ENCODE results near the gene FRG2.
"Not testable (repeated sequence)": the region's sequence is repeated elsewhere in the genome, so short reads cannot be mapped to it uniquely, and the experiment has no call there.

The FRG2 gene

DNA sequence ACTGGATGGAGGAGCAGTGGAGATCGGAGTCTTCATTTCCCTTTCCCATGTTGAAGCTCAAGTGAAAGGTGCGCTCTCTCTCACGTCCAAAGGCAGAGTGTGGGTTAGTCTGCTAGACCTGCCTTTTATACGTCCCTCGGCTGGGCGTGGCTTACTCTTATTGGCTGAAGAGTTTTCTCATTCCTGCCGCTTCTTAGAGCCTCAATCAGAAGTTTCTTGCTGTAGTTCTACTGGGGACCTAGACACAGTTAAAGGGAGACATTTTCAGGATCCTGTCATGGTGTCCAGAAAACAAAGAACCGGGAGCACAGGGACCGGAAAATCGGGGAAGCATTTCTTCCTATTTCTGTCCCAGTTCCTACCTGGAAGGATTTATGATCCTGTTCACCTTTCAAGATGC, at the start of gene FRG2:
Gene FRG2 (minus strand): TSS at position 101 of the 400 bp plus-strand sequence. CDS start 52 bp downstream, at position 49.
- not testable (repeated sequence) for FAIRE-seq; DNase-seq (ENCODE audit: insufficient read length, low spot score)

DNA sequence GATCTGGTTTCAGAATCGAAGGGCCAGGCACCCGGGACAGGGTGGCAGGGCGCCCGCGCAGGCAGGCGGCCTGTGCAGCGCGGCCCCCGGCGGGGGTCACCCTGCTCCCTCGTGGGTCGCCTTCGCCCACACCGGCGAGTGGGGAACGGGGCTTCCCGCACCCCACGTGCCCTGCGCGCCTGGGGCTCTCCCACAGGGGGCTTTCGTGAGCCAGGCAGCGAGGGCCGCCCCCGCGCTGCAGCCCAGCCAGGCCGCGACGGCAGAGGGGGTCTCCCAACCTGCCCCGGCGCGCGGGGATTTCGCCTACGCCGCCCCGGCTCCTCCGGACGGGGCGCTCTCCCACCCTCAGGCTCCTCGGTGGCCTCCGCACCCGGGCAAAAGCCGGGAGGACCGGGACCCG, 41.3 kb upstream of the FRG2 start:
- not testable (repeated sequence) for FAIRE-seq; DNase-seq (ENCODE audit: insufficient read length, low spot score)

DNA sequence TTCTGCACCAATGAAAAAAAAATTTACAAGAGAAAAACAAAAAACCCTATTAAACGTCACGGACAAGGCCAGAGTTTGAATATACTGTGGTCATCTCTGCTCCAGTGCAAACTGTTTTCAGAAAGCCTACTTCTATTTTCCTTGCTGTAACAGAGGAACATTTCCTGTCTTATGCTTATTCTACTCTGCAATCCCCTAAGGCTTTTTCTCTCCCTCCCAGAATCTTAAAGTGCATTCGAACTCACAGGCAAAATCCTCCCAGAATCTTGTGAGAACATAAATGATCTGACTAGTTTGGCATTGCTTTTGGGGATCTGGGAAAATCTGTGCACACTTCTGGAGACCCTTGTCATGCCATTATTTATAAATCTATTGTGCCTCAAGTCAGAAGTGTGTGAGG, 37.7 kb upstream of the FRG2 start:
- FAIRE-seq; DNase-seq (ENCODE audit: insufficient read length, low spot score): not testable (repeated sequence)

DNA sequence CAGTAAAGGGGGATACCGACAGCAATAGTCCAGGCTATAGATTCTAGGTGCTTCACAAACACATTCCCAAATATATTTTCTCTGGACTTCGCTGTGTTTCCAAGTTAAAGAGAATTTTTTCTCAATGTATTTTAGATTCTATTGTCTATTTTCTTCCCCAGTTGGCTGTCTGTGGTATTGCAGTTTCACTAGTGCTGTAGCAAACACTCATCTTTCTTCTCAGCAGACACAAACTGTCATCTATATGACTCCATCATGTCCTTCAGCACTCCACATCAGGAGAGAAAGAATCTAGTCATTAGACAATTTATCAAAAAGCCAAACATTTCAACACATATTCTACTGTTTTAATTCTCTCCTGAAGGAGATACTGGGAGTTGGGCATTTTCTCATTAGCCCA, 37.3 kb upstream of the FRG2 start, which contains the start of gene DBET:
Gene DBET (plus strand): TSS at position 161 of the 400 bp plus-strand sequence.
- FAIRE-seq, result not testable (repeated sequence)

DNA sequence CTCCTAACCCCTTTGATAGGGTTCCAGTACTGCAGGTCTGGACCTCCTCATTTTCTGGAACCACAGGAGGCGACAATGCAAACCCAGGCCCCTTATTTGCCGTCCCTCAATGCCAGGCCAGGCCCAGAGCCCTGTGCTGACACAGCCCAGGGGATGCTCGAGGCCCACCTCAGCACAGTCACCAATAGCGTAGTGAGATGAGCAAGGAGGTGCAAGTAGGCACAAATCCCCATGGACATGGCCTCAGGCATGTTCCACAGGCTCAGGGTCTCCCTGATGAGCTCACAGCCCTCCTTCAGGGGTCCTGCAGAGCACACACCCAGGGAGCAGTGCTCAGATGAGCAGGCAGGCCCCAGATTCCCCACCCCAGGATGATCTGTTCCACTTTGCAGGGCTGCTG, 31.9 kb upstream of the FRG2 start:
- not testable (repeated sequence) for FAIRE-seq; DNase-seq (ENCODE audit: insufficient read length, low spot score)

More for the DNA sequence above, 37.3 kb upstream of the FRG2 start, which contains the start of gene DBET:
- not testable (repeated sequence) for DNase-seq (ENCODE audit: insufficient read length, low spot score)

DNA sequence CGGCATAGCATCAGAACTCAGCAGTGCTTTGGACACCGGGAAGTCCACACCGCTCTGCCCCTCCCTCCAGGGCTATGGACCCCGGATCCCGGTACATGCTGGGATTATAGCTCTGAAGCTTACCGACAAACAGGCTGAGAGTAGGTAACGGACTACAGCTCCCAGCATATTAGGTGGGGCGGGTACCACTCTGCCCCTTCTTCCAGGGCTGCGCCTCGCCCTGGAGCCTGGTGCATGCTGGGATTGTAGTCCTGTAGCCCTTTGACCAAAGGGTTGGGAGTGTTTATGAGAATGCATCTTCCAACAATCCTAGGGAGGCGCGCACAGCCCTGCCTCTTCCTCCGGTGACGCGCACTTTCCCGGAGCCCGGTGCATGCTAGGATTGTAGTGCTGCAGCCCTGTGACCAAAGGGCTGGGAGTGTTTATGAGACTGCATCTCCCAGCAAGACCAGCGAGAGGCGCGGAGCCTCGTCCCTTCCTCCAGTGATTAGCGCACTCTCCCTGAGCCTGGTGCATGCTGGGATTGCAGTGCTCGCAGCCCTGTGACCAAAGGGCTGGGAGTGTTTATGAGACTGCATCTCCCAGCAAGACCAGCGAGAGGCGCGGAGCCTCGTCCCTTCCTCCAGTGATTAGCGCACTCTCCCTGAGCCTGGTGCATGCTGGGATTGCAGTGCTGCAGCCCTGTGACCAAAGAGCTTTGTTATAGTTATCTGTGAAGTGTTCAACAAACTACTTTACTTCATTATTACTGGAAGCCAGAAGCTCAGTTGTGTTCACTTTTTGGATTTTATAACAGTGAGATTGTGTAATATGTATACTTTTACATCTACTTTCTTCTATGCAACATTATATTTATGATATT, 22.6 kb upstream of the FRG2 start:
- not testable (repeated sequence) for FAIRE-seq; DNase-seq (ENCODE audit: insufficient read length, low spot score)

DNA sequence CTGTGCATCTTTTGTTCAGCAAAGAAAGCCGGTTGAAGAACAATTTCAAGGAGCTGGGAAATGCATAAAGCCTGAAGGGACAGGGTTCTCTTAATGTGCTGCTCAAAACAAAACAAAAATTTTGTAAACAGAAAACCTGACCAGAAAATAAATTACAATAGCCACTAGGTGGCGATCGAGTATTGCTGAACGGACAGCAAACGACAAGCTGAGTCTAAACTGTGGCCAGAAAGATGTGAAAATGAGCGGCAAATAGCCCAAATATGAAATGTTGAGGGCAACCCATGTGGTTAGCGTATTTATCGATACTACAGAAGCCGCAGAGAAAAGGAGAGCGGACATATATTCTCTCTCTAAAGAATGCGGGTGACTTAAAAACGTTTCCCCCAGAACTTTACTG, 20.6 kb upstream of the FRG2 start:
- not testable (repeated sequence) for FAIRE-seq; DNase-seq (ENCODE audit: insufficient read length, low spot score)

DNA sequence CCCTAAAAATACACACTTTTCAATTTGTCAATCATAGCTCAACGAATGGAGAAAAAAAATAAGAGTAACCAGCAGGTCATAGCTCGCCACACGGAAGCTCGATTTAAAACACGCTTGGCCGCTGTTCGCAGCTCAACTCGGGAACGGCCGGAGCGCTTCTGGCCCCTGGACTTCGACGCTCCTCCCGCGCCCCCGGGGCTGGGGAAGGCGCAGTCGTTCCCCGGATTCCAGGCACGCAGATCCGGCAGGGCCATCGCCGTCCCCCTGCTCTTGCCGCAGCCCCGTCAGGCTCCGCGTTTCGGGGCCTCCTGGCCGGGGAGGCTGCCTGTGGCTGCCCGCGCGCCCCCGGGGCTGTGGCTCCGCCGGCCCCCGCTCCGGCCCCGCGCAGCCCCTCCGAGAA, 13.8 kb upstream of the FRG2 start:
- not testable (repeated sequence) for DNase-seq (ENCODE audit: insufficient read length, low spot score); FAIRE-seq

DNA sequence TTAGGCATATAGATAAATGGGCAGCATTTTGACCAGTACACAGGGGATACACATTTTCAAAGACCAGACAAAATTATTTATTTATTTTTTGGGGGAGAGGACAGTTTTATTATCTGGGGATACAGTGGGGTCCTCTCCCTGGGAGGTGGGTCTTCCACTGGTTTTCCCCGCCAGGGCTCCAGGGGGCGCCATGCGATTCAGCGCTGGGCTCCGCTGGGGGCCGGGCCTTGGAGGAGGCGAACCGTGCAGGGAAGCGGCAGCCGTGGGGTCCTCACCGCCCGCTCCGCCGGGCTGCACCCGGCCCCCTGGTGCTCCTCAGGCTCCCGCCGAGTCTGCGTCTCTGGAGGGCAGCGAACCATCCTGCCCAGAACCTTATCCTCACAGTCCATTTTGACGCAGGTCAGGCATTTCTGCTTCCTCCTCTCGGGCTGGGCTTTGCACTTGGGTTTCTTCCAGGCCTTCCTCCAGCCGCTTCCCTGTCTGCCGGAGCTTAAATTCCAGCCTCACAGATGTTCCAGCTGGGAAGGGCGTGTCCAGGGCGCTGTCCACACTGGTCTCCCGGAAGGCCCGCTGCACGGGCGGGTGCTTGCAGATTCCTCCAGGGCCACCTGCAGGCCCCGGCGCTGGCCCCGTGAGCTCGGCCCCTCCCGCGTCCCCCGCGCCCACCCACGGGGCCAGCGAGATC, 10.8 kb upstream of the FRG2 start:
- DNase-seq (ENCODE audit: insufficient read length, low spot score); FAIRE-seq: not testable (repeated sequence)

DNA sequence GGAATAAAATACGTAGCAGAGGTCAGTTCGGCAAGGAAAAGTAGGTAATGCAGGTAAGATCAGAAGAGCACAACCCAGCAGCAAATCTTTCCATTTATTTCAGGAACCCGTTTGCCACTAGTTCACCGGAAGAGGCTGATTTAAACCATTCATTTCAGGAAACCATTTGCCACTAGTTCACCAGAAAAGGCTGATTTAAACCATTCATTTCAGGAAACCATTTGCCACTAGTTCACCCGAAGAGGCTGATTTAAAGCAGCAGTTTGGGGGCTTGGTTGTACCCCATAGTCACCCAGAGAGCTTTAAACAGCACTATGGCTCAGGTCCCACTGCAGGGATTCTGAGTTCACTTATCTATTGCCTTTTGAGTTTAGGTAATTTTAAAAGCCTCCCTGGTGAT, 4.2 kb upstream of the FRG2 start:
- DNase-seq (ENCODE audit: insufficient read length, low spot score); FAIRE-seq: not testable (repeated sequence)

DNA sequence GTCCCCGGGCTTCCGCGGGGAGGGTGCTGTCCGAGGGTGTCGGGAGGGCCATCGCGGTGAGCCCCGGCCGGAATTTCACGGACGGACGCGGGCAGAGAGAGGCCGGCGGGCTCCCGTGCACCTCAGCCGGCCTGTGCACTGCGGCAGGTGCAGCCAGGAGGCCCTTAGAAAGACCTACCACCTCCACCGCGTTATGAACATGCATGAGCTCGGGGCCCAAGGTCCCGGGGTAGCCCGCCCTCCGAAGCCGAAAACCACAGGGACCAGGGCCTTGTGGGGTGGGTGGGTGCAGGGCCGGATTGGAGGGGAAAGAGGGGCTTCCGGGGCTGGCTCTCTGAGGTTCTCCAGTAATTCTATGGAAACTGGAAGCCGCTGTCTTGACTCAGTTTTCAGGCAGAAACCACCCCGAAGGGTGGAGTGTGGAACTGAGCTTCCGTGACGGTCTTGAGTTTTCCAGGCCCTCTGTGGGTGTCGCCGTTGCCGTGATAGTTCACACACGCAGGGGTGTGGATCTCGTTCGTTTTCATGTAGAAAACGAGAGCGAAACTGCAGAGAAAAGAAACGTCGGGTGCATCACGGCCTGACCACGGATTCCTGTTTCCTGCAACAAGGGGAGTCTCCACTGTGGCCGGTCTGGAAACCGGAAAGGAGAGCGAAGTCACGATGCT, 4.3 kb downstream of the FRG2 start:
- FAIRE-seq; DNase-seq (ENCODE audit: insufficient read length, low spot score): not testable (repeated sequence)

DNA sequence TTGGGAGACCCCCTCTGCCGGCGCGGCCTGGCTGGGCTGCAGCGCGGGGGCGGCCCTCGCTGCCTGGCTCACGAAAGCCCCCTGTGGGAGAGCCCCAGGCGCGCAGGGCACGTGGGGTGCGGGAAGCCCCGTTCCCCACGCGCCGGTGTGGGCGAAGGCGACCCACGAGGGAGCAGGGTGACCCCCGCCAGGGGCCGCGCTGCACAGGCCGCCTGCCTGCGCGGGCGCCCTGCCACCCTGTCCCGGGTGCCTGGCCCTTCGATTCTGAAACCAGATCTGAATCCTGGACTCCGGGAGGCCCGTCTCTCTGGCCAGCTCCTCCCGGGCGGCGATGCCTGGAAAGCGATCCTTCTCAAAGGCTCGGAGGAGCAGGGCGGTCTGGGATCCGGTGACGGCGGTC, 5.1 kb downstream of the FRG2 start:
- not testable (repeated sequence) for DNase-seq (ENCODE audit: insufficient read length, low spot score); FAIRE-seq

DNA sequence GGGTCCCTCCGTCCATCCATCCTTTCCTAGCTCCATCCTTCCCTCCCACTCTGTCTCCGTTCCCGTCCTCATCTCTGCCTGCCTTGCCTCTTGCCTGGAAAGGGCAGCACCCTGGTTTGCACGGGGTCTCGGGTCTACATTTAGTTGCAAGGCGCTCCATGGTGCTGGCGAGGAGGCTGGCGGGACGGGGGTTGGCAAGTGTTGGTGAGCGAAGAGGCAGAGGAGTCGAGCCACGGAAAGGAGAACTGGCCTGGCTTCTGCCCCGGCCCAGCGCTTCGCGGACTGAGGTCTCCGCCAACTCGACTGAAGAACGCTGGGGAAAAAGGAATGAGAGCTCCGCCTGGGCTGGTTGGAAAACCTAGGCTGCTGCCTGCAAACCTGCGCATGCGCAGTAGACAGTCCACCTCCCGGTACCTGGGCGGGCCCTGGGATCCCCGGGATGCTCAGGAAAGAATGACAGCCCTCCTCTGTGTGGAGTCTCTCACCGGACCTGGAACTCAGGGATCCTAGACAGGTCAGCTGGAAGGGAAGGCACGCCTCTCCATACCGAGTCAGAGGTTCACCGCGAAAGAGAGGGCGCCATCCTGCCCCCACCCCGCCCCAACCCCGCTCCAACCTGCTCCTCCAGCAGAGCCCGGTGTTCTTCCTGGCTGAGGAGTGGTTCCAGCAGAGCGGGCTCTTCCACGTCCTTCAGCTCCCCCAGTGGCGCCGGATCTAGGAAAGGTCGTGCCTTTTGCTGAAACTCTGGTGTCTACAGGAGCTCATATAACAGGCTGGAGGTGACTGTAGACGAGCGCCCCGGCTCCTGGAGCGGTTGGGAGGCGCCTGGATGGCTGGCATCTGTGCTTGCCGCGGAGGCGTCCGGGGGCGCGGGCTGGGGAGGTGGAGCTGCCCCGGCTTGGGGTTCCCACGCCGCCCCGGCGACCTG, 6.0 kb downstream of the FRG2 start:
- FAIRE-seq, result no peak
- peak; percentile 60 for DNase-seq (ENCODE audit: insufficient read length, low spot score)
- TF ChIP-seq, protein P1, sequence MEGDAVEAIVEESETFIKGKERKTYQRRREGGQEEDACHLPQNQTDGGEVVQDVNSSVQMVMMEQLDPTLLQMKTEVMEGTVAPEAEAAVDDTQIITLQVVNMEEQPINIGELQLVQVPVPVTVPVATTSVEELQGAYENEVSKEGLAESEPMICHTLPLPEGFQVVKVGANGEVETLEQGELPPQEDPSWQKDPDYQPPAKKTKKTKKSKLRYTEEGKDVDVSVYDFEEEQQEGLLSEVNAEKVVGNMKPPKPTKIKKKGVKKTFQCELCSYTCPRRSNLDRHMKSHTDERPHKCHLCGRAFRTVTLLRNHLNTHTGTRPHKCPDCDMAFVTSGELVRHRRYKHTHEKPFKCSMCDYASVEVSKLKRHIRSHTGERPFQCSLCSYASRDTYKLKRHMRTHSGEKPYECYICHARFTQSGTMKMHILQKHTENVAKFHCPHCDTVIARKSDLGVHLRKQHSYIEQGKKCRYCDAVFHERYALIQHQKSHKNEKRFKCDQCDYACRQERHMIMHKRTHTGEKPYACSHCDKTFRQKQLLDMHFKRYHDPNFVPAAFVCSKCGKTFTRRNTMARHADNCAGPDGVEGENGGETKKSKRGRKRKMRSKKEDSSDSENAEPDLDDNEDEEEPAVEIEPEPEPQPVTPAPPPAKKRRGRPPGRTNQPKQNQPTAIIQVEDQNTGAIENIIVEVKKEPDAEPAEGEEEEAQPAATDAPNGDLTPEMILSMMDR (IDR thresholded peaks at IDR 0.05; ENCODE audit: insufficient read depth, missing control alignments), result no peak

DNA sequence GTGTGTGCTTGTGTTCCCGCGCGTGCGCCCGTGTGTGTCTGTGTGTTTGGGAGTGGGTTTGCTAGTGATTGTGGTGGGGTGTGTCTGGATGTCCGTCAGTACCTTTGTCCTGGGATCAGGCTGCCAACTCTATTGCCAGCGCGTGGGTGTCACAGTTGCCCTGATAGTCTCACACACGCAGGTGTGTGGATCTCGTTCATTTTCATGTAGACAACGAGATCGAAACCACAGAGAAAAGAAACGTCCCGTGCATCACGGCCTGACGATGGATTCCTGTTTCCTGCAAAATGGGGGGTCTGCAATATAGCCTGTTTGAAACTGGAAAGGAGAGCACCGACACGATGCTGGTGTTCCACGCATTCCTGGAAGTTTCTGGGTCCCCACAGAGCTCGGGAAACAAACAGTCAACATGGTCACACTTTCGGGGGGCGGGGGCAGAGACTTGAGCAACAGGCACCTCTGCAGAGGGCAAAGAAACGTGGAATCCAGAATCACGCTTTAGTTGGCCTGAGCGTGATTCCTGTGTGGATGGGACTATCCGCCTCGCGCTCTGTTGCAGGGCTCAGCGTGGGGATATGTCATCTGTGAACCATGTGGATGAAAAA, 7.1 kb downstream of the FRG2 start:
- DNase-seq (ENCODE audit: insufficient read length, low spot score); FAIRE-seq: not testable (repeated sequence)
